ENCODE measurements around the gene DPM3. TPM values are rescaled to one million over a fixed set of nuclear protein-coding genes. Genes with fewer than 3 reads are reported as not detected.

DPM3 gene
- total RNA-seq, 2 experiments from 2014 or later, result 17.6 to 20.5 TPM

DNA sequence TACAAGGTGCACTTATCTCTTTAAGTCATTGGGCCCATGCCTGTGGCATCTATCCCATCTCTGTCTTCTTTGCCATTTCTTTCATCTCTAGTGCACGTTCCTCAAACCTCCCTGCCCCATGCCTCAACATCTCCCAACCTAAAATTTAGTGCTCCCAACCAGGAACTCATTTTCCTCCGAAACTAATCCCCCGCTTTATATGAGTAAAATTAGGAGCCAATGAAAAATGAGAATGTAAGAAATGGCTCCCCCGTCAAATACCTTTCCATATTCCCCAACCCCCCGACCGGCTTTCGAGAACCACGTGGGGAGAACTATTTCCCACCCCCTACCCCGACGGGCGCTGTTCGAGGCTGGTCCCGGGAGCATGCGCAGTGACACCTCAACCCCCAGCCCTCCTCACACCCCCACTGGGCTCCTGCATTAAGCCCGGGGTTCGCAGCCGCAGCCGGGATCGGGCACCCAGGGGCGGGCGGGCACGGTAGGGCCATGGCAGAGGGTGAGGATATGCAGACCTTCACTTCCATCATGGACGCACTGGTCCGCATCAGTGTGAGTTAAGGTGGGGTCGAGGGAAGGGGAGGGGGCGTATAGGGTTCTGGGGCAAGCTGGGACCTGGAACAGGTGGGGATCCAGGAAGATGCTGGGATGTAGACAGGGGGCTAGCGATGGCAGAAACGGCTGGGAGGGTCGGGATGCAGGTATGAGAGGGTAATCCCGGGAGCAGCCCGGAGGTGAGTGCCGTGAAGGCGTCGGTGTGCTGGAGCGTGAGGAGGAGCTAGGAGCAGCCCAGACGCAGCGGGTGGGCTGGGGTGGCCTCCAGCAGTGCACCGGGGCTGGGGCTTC, 33.4 kb upstream of the DPM3 start, which contains the start of gene TRIM46:
Gene TRIM46, plus strand, starts transcription at position 372 of the 846 bp plus-strand sequence. Its CDS starts 118 bp downstream, at position 490.
- Histone ChIP-seq H3K9me3 (ENCODE audit: control insufficient read depth in 1 of 2, insufficient read depth in 1 of 2, low read length in 2 of 2) (no peaks in the 10 kb centered on the region), H3K4me1 (ENCODE audit: insufficient read depth, low read length) (peaks cover 55% of the 10 kb centered on the region), H3K4me3 (ENCODE audit: low read length) (peak within 1 kb of the TSS; percentile 77), H3K27ac (ENCODE audit: low read depth in 1 of 2, low read length in 2 of 2) (peak within 1 kb of the TSS; percentile 89 to 91), H3K36me3 (ENCODE audit: insufficient read depth, low read length) (peaks cover 42% of the 10 kb centered on the region), H3K27me3 (ENCODE audit: control insufficient read depth in 1 of 2, insufficient read depth in 2 of 2, low read length in 2 of 2) (no peaks in the 10 kb centered on the region)
- intact Hi-C loops (cut with DNase I, micrococcal nuclease), result loop anchor here in 1 of 2 experiments (1.0 kb wide), 1 partner anchor 33 kb away; the partner anchor contains the start of gene DPM3
- Mint-ChIP-seq H3K4me3 (peak within 1 kb of the TSS; percentile 100), H3K27me3 (no peaks in the 10 kb centered on the region), H3K36me3 (ENCODE audit: low read depth) (peaks cover 53% of the 10 kb centered on the region), H3K27ac (peak within 1 kb of the TSS; percentile 95), H3K9me3 (no peaks in the 10 kb centered on the region), H3K4me1 (ENCODE audit: low read depth) (peaks cover 52% of the 10 kb centered on the region)
- POLR2A ChIA-PET, result interaction anchor here (0.6 to 4.4 kb wide), 19 partner anchors 20 to 222 kb away, joined by 3 to 31 read pairs (median 5); partner anchors contain the start of genes ADAM15, CLK2, EFNA3 and SCAMP3
- CTCF ChIA-PET, result interaction anchor here (0.7 to 4.4 kb wide), 16 partner anchors 20 to 694 kb away, joined by 3 to 34 read pairs (median 6); partner anchors contain the start of genes PBXIP1 and THBS3
- peak in 13 of 14 experiments; percentile 33 to 81 (median 54) for DNase-seq
- peak; percentile 1 for TF ChIP-seq CTCF (IDR thresholded peaks at IDR 0.05)
- peak; percentile 12 for ATAC-seq (ENCODE audit: poor library complexity)

DNA sequence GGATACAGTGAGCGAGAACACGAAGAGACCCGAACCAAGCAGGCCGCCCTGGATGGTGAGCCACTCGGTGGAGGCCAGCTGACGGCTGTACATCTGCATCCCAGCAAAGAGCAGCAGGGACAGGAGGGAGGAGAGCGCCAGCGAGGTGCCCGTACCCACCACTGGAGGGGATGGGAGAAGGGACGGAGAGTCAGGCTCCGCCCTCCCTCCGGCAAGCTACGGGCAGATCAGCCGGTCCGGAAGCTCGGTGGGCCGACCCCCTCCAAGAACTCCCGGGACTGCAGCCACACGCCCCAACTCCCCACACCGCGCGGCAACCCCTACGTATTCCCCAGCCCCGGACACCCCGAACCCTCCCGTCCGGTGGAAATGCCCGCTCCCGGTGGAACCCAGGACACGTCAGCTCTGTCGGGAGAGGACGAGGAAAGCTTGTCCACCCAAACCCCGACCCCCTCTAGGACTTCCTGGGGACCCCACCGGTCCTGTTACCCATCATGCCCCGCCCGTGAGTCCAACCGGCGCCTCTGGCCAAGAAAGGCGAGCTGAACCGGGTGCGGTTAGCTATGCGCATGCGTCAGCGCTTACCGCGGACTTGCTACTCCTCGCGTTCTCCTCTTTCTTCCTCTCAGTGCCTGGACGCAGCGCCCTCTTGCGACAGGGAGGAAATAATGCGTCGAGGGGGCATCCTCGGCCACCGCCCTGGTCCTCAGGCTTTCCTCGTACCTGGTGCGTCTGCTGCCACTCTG, 32.6 kb upstream of the DPM3 start, which contains the start of gene KRTCAP2:
Gene KRTCAP2, minus strand, starts transcription at position 573 of the 746 bp plus-strand sequence. Its CDS starts 80 bp downstream, at position 493.
- no peaks in the 10 kb centered on the region for H3K9me3 Mint-ChIP-seq
- ATAC-seq (ENCODE audit: poor library complexity), result peak; percentile 80
- Histone ChIP-seq H3K36me3 (ENCODE audit: insufficient read depth, low read length) (peaks cover 38% of the 10 kb centered on the region), H3K4me3 (ENCODE audit: low read length) (peak within 1 kb of the TSS; percentile 77), H3K4me1 (ENCODE audit: insufficient read depth, low read length) (peaks cover 58% of the 10 kb centered on the region), H3K27ac (ENCODE audit: low read depth in 1 of 2, low read length in 2 of 2) (peak within 1 kb of the TSS; percentile 89 to 91), H3K9me3 (ENCODE audit: control insufficient read depth in 1 of 2, insufficient read depth in 1 of 2, low read length in 2 of 2) (no peaks in the 10 kb centered on the region), H3K27me3 (ENCODE audit: control insufficient read depth in 1 of 2, insufficient read depth in 2 of 2, low read length in 2 of 2) (no peaks in the 10 kb centered on the region)
- no peaks in the 10 kb centered on the region for H3K27me3 Mint-ChIP-seq
- peak; percentile 84 for TF ChIP-seq CTCF (IDR thresholded peaks at IDR 0.05)
- ChIA-PET POLR2A (interaction anchor here (0.6 to 4.4 kb wide), 23 partner anchors 21 to 221 kb away, joined by 3 to 31 read pairs (median 5); partner anchors contain the start of genes ADAM15, CLK2, EFNA3 and SCAMP3), CTCF (interaction anchor here (0.7 to 4.2 kb wide), 21 partner anchors 21 to 693 kb away, joined by 3 to 26 read pairs (median 5); partner anchors contain the start of genes PBXIP1, SYT11 and THBS3)
- H3K4me3 Mint-ChIP-seq, result peak within 1 kb of the TSS; percentile 100
- H3K36me3 Mint-ChIP-seq (ENCODE audit: low read depth), result peaks cover 54% of the 10 kb centered on the region
- DNase-seq, result peak; percentile 90 to 97 (median 92)
- peaks cover 55% of the 10 kb centered on the region for H3K4me1 Mint-ChIP-seq (ENCODE audit: low read depth)
- H3K27ac Mint-ChIP-seq, result peak within 1 kb of the TSS; percentile 95
- intact Hi-C loops (cut with DNase I, micrococcal nuclease), result loop anchor here in 1 of 2 experiments (1.0 kb wide), 1 partner anchor 33 kb away; the partner anchor contains the start of gene DPM3

All from CD4-positive, alpha-beta T cell (primary cell).